Stomach (tissue), 4 donors: ENCODE results near the gene MTHFD2L.
"Not testable (repeated sequence)": the region's sequence is repeated elsewhere in the genome, so short reads cannot be mapped to it uniquely, and the experiment has no call there.

Experiments used
- CTCF ChIP-seq, 7 experiments: fragments of 450-650 bp in 4 of 7; fragments of 200-600 bp in 3 of 7; sonication (generic) in 3 of 7; IDR thresholded peaks; one replicate each; pipeline ENCODE4 v1.5.1; 2016 to 2019; ENCODE audit warnings: antibody characterized with exemption in 7 of 7, control low read depth in 2 of 7, mild to moderate bottlenecking in 1 of 7
- POLR2A ChIP-seq, 4 donors: fragments of 450-650 bp; IDR thresholded peaks; one replicate each; pipeline ENCODE4 v1.6.1; 2016; ENCODE audit warnings: antibody characterized with exemption in 4 of 4, control low read depth in 2 of 4, mild to moderate bottlenecking in 1 of 4, moderate library complexity in 1 of 4

GRCh38 chr4:74132188-74132587, 25.7 kb upstream of the MTHFD2L start:
- not testable (repeated sequence) for TF ChIP-seq CTCF, POLR2A (IDR thresholded peaks at IDR 0.05)
